Kidney (tissue), 14 donors: ENCODE data around the gene RAPGEF4. TPM values are rescaled to one million over a fixed set of nuclear protein-coding genes. Genes with fewer than 3 reads are reported as not detected.

Experiments
- DNase-seq, 5 donors: peaks; one replicate each; pipeline ENCODE4 v3.0.0-alpha.2; 2013 to 2020
- FAIRE-seq: peaks from 2 replicates; lab custom pipeline; 2012; peaks lifted over from hg19 to GRCh38; lab: Jason Lieb, UNC
- H3K27ac ChIP-seq, 2 donors: one replicate each; pipeline ENCODE4 v1.7.0; 2013; ENCODE audit warnings: low read depth in 2 of 2, low read length in 2 of 2, inconsistent platforms in 1 of 2
- H3K27me3 ChIP-seq: one replicate; pipeline ENCODE4 v1.7.1; 2013; ENCODE audit warnings: low read length, inconsistent platforms; ENCODE audit not compliant: control insufficient read depth, insufficient read depth
- H3K36me3 ChIP-seq, 3 donors: one replicate each; pipeline versions ENCODE4 v1.7.0 to v1.7.1; 2013; ENCODE audit warnings: low read length in 3 of 3, control low read depth in 1 of 3, inconsistent platforms in 1 of 3; ENCODE audit not compliant: insufficient read depth in 3 of 3, control insufficient read depth in 2 of 3
- H3K4me1 ChIP-seq, 3 donors: one replicate each; pipeline versions ENCODE4 v1.7.0 to v1.7.1; 2013; ENCODE audit warnings: low read length in 3 of 3, inconsistent platforms in 1 of 3, low read depth in 1 of 3; ENCODE audit not compliant: control insufficient read depth in 2 of 3, insufficient read depth in 2 of 3
- H3K4me3 ChIP-seq, 3 donors: one replicate each; pipeline versions ENCODE4 v1.7.0 to v1.8.1; 2013; ENCODE audit warnings: low read length in 3 of 3, control low read depth in 1 of 3, inconsistent platforms in 1 of 3
- H3K9ac ChIP-seq, 3 donors: one replicate each; pipeline versions ENCODE4 v1.7.0 to v1.7.1; 2013; ENCODE audit warnings: low read length in 3 of 3, control low read depth in 1 of 3, inconsistent platforms in 1 of 3
- H3K9me3 ChIP-seq, 3 donors: one replicate each; pipeline versions ENCODE4 v1.7.0 to v1.7.1; 2013; ENCODE audit warnings: low read length in 3 of 3, control low read depth in 1 of 3, inconsistent platforms in 1 of 3; ENCODE audit not compliant: control insufficient read depth in 2 of 3, insufficient read depth in 1 of 3
- intact Hi-C: fragments of 100-400 bp; cut with DNase I; formaldehyde crosslinking; loops from one replicate; pipeline ENCODE4 v1.11.1; 2022
- polyA plus RNA-seq: library from polyadenylated mRNA; stranded (reverse); fragments of 350-450 nt; fragmentation: Illumina TruSeq; extraction: RNeasy Lipid Tissue Mini Kit (QIAGEN cat#74804); gene quantifications from one replicate; pipeline ENCODE4 v1.2.3, GENCODE V29; 2014; ENCODE audit warnings: low read depth, low replicate concordance; ENCODE audit not compliant: insufficient read depth
- total RNA-seq: library from RNA; stranded (reverse); fragmentation: NEBNext Ultra II Directional; extraction: Animal tissue kit (Norgen Biotek cat#: 25700); gene quantifications from one replicate; pipeline ENCODE4 v1.2.1, GENCODE V29; 2021
- TF ChIP-seq, protein P1 (sequence below): IDR thresholded peaks from 3 replicates; pipeline ENCODE4 v1.5.1; 2012; ENCODE audit warnings: mild to moderate bottlenecking, moderate library complexity, borderline replicate concordance; ENCODE audit not compliant: insufficient read depth; ENCODE audit errors: extremely low read depth
- donor health status: control.
- donor health status: control.
- donor health status: control.
- donor health status: control.
- donor health status: control.
- donor health status: DM: yes; HTN: yes; CAD: no.
- donor health status: Normal renal cell carcinoma (clear cell type).

The RAPGEF4 gene
- total and polyA plus RNA-seq, 2 donors from 2014 or later = 3.8 to 13.6 TPM

DNA sequence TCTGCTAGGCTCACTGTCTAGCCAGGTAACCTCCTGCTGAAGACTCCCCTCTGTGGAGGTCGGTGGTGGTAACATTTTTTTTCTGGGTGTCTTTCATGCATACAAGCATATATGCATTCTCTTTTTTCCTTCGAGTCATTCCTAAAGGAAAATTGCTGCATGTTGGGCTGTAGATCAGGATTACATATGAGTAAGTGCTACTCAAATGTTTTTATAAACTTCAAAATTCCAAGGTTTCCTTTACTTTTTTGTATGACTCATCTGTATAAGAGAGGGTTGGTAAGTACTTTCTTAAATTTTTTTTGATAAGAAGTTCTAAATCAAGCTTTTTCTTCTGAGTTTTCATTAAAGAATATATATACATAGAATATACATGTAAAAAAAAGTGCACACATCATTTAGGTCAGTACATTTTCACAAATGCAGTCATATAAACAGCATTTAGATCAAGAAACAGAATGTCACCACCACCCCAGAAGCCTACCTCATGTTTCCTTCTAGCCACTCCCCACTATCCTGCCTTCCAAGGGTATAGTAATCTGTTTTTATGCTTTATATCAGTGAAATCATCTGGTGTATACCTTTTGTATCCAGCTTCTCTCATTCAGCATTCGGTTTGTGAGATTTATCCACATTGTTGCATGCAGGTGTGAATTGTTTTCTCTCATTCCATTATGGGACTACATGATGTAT is 212.0 kb downstream of the RAPGEF4 start:
- FAIRE-seq (no peak), DNase-seq (no peak)
- Histone ChIP-seq H3K4me1 (no peaks in the 10 kb centered on the region), H3K9me3 (no peaks in the 10 kb centered on the region), H3K27me3 (no peaks in the 10 kb centered on the region), H3K27ac (no peak overlapping the region), H3K4me3 (no peak overlapping the region), H3K9ac (no peak overlapping the region), H3K36me3 (no peaks in the 10 kb centered on the region)
- TF ChIP-seq, protein P1, sequence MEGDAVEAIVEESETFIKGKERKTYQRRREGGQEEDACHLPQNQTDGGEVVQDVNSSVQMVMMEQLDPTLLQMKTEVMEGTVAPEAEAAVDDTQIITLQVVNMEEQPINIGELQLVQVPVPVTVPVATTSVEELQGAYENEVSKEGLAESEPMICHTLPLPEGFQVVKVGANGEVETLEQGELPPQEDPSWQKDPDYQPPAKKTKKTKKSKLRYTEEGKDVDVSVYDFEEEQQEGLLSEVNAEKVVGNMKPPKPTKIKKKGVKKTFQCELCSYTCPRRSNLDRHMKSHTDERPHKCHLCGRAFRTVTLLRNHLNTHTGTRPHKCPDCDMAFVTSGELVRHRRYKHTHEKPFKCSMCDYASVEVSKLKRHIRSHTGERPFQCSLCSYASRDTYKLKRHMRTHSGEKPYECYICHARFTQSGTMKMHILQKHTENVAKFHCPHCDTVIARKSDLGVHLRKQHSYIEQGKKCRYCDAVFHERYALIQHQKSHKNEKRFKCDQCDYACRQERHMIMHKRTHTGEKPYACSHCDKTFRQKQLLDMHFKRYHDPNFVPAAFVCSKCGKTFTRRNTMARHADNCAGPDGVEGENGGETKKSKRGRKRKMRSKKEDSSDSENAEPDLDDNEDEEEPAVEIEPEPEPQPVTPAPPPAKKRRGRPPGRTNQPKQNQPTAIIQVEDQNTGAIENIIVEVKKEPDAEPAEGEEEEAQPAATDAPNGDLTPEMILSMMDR = no peak
- intact Hi-C loops = no loop called here

DNA sequence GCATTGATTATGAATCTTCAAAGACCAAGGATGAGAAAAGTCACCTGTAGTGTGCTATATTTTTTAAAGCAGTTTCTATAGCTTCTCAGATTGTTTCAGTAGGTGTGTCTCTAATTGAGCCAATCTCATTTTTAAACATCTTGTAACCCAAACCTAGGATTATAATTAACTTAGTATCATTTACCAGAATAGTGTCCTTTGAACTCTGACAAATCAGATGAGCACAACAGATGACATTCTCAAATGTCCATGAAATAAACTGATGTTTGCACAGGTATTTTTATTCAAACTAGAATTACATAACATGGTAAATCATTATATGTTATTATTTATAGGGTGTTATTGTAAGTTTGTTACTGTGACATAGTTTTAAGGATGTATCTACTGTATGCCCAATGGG is 213.9 kb downstream of the RAPGEF4 start:
- H3K36me3 ChIP-seq = no peaks in the 10 kb centered on the region
- intact Hi-C loops = no loop called here
- H3K9ac ChIP-seq = no peak overlapping the region
- H3K27ac ChIP-seq = no peak overlapping the region
- TF ChIP-seq, protein P1 = no peak
- no peaks in the 10 kb centered on the region for H3K9me3 ChIP-seq
- no peak overlapping the region for H3K4me3 ChIP-seq
- H3K4me1 ChIP-seq = no peaks in the 10 kb centered on the region
- FAIRE-seq (no peak), DNase-seq (no peak)
- no peaks in the 10 kb centered on the region for H3K27me3 ChIP-seq

DNA sequence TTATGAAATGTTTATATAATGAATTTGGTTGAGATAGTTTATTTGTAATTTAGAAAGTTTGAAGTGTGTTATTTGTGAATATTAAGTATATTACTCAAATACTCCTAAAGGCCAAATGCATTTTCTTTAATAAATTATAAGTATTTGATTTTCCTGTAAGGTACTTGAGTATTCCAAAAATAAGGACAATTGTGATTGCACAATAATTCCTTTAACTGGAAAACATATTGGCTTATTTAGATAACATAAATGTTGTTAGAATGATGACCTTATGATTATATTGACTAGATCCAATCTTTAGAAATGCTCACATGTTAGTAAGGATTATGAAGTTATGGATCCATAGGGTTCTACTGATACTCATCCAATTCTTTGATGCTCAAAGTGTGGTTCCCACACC is 214.9 kb downstream of the RAPGEF4 start:
- Histone ChIP-seq H3K4me3 (no peak overlapping the region), H3K4me1 (no peaks in the 10 kb centered on the region), H3K9ac (no peak overlapping the region), H3K9me3 (no peaks in the 10 kb centered on the region), H3K27ac (no peak overlapping the region), H3K27me3 (no peaks in the 10 kb centered on the region), H3K36me3 (no peaks in the 10 kb centered on the region)
- TF ChIP-seq, protein P1 = no peak
- FAIRE-seq = peak; percentile 50
- no peak for DNase-seq
- intact Hi-C loops = no loop called here
